Measurements from ENCODE around the gene LPP. TPM values are rescaled to one million over a fixed set of nuclear protein-coding genes. Genes with fewer than 3 reads are reported as not detected.

The LPP gene
- total RNA-seq, 4 donors from 2014 or later: 109 to 170 (median 132) TPM

DNA sequence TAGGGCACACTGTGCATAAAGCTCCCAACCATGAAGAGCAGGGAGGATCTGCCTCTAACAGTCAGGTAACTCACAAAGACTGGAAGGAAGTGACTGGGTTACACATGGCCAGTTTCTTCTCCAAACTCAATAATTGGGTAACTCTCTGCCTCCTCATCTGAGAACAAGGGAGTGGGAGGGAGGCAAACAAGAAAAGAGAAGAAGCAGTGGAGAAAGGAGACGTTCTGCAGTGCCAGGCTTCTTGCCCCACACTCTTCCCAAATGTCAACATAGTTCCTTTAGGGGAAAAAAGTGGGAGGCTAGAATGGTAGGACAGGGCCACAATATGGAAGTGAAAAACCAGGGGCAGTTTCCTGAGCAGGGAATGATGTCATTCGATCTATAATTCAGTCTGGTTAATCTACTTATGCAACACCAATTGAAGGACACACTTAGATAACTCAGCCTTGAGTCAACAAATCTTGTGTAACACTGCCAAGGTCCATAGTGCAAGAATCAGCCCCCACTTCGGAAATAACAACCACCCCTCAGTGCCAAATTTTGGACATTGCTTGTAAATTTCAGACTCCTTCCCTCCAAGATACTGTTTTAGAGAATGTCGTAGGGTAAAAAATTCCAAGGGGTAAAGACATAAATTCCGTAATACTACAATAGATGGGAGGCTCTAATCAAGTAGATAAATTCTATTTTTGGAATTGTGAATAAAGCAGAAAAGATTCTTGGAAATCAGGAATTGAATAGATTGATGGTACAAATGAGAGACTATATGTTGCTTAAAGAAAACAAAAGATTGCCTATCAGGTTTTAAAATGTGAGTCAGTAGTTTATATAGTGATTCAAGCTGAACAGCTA, 143.0 kb downstream of the LPP start:
- Histone ChIP-seq H3K27ac (peak overlapping the region; percentile 5 to 80 (median 50)), H3K9me3 (no peaks in the 10 kb centered on the region), H3K4me3 (no peak overlapping the region), H3K27me3 (no peaks in the 10 kb centered on the region), H3K36me3 (no peaks in the 10 kb centered on the region), H3K4me1 (peaks cover 0 to 56% (median 4%) of the 10 kb centered on the region in 4 donors)
- TF ChIP-seq POLR2A (IDR thresholded peaks at IDR 0.05): no peak
- TF ChIP-seq, protein P1, sequence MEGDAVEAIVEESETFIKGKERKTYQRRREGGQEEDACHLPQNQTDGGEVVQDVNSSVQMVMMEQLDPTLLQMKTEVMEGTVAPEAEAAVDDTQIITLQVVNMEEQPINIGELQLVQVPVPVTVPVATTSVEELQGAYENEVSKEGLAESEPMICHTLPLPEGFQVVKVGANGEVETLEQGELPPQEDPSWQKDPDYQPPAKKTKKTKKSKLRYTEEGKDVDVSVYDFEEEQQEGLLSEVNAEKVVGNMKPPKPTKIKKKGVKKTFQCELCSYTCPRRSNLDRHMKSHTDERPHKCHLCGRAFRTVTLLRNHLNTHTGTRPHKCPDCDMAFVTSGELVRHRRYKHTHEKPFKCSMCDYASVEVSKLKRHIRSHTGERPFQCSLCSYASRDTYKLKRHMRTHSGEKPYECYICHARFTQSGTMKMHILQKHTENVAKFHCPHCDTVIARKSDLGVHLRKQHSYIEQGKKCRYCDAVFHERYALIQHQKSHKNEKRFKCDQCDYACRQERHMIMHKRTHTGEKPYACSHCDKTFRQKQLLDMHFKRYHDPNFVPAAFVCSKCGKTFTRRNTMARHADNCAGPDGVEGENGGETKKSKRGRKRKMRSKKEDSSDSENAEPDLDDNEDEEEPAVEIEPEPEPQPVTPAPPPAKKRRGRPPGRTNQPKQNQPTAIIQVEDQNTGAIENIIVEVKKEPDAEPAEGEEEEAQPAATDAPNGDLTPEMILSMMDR (IDR thresholded peaks at IDR 0.05): no peak
- peak in 1 of 3 donors; percentile 60 for DNase-seq

DNA sequence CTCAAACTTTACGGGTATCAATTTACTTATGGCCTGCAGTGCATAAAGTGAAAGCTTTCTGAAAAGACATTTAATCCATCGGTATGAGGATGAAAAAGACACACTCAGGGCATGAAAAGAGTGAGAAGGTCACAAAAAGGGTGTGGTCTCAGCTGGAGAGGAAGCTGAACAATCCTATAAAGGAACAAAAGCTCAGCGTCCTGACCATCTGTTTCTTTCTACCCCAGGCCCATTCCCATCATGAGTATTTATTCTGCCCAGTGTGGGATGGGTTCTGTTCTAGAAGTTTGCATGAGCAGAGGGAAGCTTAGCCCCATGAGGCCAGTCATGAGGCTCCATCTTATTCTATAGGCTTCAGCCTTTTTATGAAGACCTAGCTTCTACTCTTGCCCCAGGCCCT, 144.6 kb downstream of the LPP start:
- H3K4me1 ChIP-seq: peaks cover 0 to 56% (median 4%) of the 10 kb centered on the region in 4 donors

DNA sequence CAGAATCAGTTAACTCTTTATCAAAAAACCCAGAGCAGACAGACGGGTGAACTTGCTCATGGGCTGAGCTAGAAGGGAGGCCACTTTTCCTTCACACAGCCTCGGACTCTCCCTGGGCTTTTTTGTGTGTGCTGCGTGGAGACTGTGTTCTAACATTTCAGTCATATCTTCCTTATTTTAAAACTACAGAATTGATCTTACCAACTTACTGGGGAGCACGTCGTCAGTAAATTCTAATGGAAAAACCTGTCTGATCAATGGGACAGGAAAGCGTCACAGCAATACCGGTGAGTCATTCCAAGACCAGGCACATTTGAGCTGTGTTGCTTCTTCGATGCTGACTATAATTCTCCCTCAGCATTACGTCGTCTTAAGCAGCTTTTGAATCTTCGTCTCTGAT, 145.1 kb downstream of the LPP start:
- no peaks in the 10 kb centered on the region for H3K36me3 ChIP-seq
- H3K27me3 ChIP-seq: no peaks in the 10 kb centered on the region
- DNase-seq: no peak
- H3K27ac ChIP-seq: peak overlapping the region in 1 of 4 donors; percentile 44
- H3K4me3 ChIP-seq: no peak overlapping the region
- TF ChIP-seq POLR2A (IDR thresholded peaks at IDR 0.05): no peak
- TF ChIP-seq, protein P1 (IDR thresholded peaks at IDR 0.05): no peak
- H3K9me3 ChIP-seq: no peaks in the 10 kb centered on the region
- peaks cover 0 to 55% (median 4%) of the 10 kb centered on the region in 4 donors for H3K4me1 ChIP-seq

More for the DNA sequence above, 144.6 kb downstream of the LPP start:
- no peak for DNase-seq
- Histone ChIP-seq H3K36me3 (no peaks in the 10 kb centered on the region), H3K27me3 (no peaks in the 10 kb centered on the region), H3K4me3 (no peak overlapping the region), H3K27ac (peak overlapping the region in 1 of 4 donors; percentile 44), H3K9me3 (no peaks in the 10 kb centered on the region)
- TF ChIP-seq, protein P1 (IDR thresholded peaks at IDR 0.05): no peak
- no peak for TF ChIP-seq POLR2A (IDR thresholded peaks at IDR 0.05)

DNA sequence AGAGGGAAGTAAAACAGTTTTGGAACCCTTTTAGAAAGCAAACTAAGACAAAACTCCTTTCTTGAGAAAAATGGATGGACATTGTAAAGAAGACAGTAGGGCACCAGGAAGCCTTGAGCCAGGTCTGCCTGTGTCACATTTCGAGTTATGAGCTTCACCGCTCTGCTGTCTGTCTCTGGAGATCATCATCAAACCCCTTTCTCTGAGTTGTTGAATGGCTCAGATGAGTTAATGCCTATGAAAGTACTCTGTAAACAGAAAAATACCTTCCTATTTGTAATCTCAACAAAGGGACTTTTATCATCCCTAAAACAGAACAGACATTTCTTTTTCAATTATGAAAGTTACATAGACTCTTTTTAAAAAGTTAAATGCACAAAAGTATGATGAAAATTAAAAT, 145.8 kb downstream of the LPP start:
- Histone ChIP-seq H3K36me3 (no peaks in the 10 kb centered on the region), H3K9me3 (no peaks in the 10 kb centered on the region), H3K4me3 (no peak overlapping the region), H3K4me1 (peaks cover 0 to 48% (median 3%) of the 10 kb centered on the region in 4 donors), H3K27ac (peak overlapping the region in 1 of 4 donors; percentile 44), H3K27me3 (no peaks in the 10 kb centered on the region)
- DNase-seq: no peak
- TF ChIP-seq, protein P1 (IDR thresholded peaks at IDR 0.05): no peak
- no peak for TF ChIP-seq POLR2A (IDR thresholded peaks at IDR 0.05)

DNA sequence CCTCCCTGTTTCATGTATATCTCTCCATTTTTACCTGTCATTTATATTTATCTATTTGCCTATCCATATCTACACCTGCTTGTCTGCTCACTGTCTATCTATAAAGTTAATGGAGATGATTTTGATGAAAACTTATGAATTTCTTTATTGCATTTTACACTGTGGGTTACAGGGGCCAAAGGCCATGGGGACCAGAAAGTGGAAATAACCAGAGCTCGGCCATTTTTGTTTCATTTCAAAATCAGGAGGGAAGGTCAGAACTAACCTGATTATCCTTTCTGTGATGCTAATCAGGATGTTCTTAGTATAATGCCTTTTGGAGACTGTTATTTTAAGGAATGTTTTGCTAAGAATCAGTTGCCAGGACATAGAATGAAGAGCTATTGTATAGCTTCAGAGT, 147.2 kb downstream of the LPP start:
- DNase-seq: no peak
- no peaks in the 10 kb centered on the region for H3K36me3 ChIP-seq
- H3K4me1 ChIP-seq: peaks cover 0 to 35% (median 2%) of the 10 kb centered on the region in 4 donors
- TF ChIP-seq POLR2A (IDR thresholded peaks at IDR 0.05): no peak
- TF ChIP-seq, protein P1 (IDR thresholded peaks at IDR 0.05): no peak
- H3K27me3 ChIP-seq: no peaks in the 10 kb centered on the region
- H3K4me3 ChIP-seq: no peak overlapping the region
- H3K27ac ChIP-seq: no peak overlapping the region
- H3K9me3 ChIP-seq: no peaks in the 10 kb centered on the region

Measured in Peyer's patch (tissue), 4 donors.